Left forelimb (tissue), 1 donor: ENCODE results near the gene AURKAIP1.
"Not testable (repeated sequence)": the region's sequence is repeated elsewhere in the genome, so short reads cannot be mapped to it uniquely, and the experiment has no call there.

Source experiments
- DNase-seq: peaks from one replicate; pipeline ENCODE4 v3.0.0-alpha.2; 2018; ENCODE audit warnings: low spot score

AURKAIP1 gene

GRCh38 chr1:1406821-1407635 lies 32.0 kb upstream of the AURKAIP1 start, which contains the start of gene MRPL20:
Gene MRPL20, minus strand, starts transcription at chr1:1407293. Its CDS starts 76 bp downstream, at chr1:1407217.
- DNase-seq = peak; percentile 93

GRCh38 chr1:1406101-1406820 lies 31.3 kb upstream of the AURKAIP1 start:
- no peak for DNase-seq

GRCh38 chr1:1403653-1404052 lies 28.6 kb upstream of the AURKAIP1 start:
- DNase-seq = no peak

GRCh38 chr1:1402901-1403392 lies 27.9 kb upstream of the AURKAIP1 start:
- not testable (repeated sequence) for DNase-seq

GRCh38 chr1:1402072-1402900 lies 27.3 kb upstream of the AURKAIP1 start:
- DNase-seq = no peak

GRCh38 chr1:1401457-1402010 lies 26.5 kb upstream of the AURKAIP1 start:
- DNase-seq = no peak

GRCh38 chr1:1400576-1401456 lies 25.8 kb upstream of the AURKAIP1 start:
- DNase-seq = no peak

- no peak for DNase-seq
Measured at GRCh38 chr1:1399872-1400575, 25.0 kb upstream of the AURKAIP1 start.

- DNase-seq = peak; percentile 99
Measured at GRCh38 chr1:1399187-1399871, 24.3 kb upstream of the AURKAIP1 start, which contains the start of gene CCNL2. Gene CCNL2, minus strand, starts transcription at chr1:1399335. Its CDS starts 29 bp downstream, at chr1:1399306.

- DNase-seq = no peak
Measured at GRCh38 chr1:1398677-1399186, 23.7 kb upstream of the AURKAIP1 start.

GRCh38 chr1:1397839-1398523 lies 23.0 kb upstream of the AURKAIP1 start:
- DNase-seq = no peak

- no peak for DNase-seq
Measured at GRCh38 chr1:1395166-1395565, 20.2 kb upstream of the AURKAIP1 start.

GRCh38 chr1:1394116-1394515 lies 19.1 kb upstream of the AURKAIP1 start:
- DNase-seq = no peak

GRCh38 chr1:1393428-1393827 lies 18.4 kb upstream of the AURKAIP1 start:
- DNase-seq = no peak

GRCh38 chr1:1393014-1393413 lies 18.0 kb upstream of the AURKAIP1 start:
- no peak for DNase-seq

GRCh38 chr1:1391225-1391624 lies 16.2 kb upstream of the AURKAIP1 start:
- DNase-seq = no peak

GRCh38 chr1:1390675-1391074 lies 15.7 kb upstream of the AURKAIP1 start:
- no peak for DNase-seq

- no peak for DNase-seq
Measured at GRCh38 chr1:1388078-1388472, 13.1 kb upstream of the AURKAIP1 start.
